Astrocyte (in vitro differentiated cells and primary cell): ENCODE measurements around the gene C12orf43. TPM values are rescaled to one million over a fixed set of nuclear protein-coding genes. Genes with fewer than 3 reads are reported as not detected.

ENCODE experiments used
- DNase-seq: peaks from one replicate; pipeline ENCODE4 v3.0.0-alpha.2; 2010; ENCODE audit warnings: low read depth
- FAIRE-seq: peaks from 2 replicates; lab custom pipeline; 2011; peaks lifted over from hg19 to GRCh38; lab: Jason Lieb, UNC
- H2AFZ ChIP-seq: 2 replicates; pipeline ENCODE4 v1.6.0; 2012; ENCODE audit warnings: low read depth, low read length, inconsistent platforms
- H3K27ac ChIP-seq: 2 replicates; pipeline ENCODE4 v1.5.1; 2011; ENCODE audit warnings: low read depth, low read length, inconsistent platforms
- H3K27me3 ChIP-seq: 2 replicates; pipeline ENCODE4 v1.6.0; 2011; ENCODE audit warnings: low read length, inconsistent platforms; ENCODE audit not compliant: insufficient read depth
- H3K36me3 ChIP-seq: 2 replicates; pipeline ENCODE4 v1.5.1; 2011; ENCODE audit warnings: low read length, inconsistent platforms; ENCODE audit not compliant: insufficient read depth
- H3K4me1 ChIP-seq: 2 replicates; pipeline ENCODE4 v1.5.1; 2011; ENCODE audit warnings: low read length, inconsistent platforms; ENCODE audit not compliant: insufficient read depth
- H3K4me2 ChIP-seq: 2 replicates; pipeline ENCODE4 v1.6.0; 2012; ENCODE audit warnings: low read length, inconsistent platforms
- H3K4me3 ChIP-seq: 2 replicates; pipeline ENCODE4 v1.5.1; 2011; ENCODE audit warnings: low read depth, mild to moderate bottlenecking, low read length, inconsistent platforms; ENCODE audit not compliant: insufficient read depth
- H3K79me2 ChIP-seq: 2 replicates; pipeline ENCODE4 v1.6.0; 2012; ENCODE audit warnings: mild to moderate bottlenecking, low read length, inconsistent platforms; ENCODE audit not compliant: insufficient read depth
- H3K9ac ChIP-seq: 2 replicates; pipeline ENCODE4 v1.6.0; 2012; ENCODE audit warnings: mild to moderate bottlenecking, low read length, inconsistent platforms
- H3K9me3 ChIP-seq: 2 replicates; pipeline ENCODE4 v1.5.1; 2012; ENCODE audit warnings: low read depth, mild to moderate bottlenecking, low read length, inconsistent platforms; ENCODE audit not compliant: insufficient read depth
- H4K20me1 ChIP-seq: 2 replicates; pipeline ENCODE4 v1.6.0; 2012; ENCODE audit warnings: low read length, inconsistent platforms; ENCODE audit not compliant: insufficient read depth
- H3K27ac Mint-ChIP-seq: one replicate; pipeline ENCODE4 v1.8.0; 2021; ENCODE audit warnings: mild to moderate bottlenecking, mixed read lengths; ENCODE audit not compliant: unreplicated experiment
- H3K27me3 Mint-ChIP-seq: one replicate; pipeline ENCODE4 v1.8.0; 2021; ENCODE audit warnings: low read depth, mixed read lengths; ENCODE audit not compliant: unreplicated experiment
- H3K36me3 Mint-ChIP-seq: one replicate; pipeline ENCODE4 v1.8.0; 2021; ENCODE audit warnings: low read depth, mixed read lengths; ENCODE audit not compliant: unreplicated experiment
- H3K4me1 Mint-ChIP-seq: one replicate; pipeline ENCODE4 v1.8.0; 2021; ENCODE audit warnings: low read depth, mixed read lengths; ENCODE audit not compliant: unreplicated experiment
- H3K4me3 Mint-ChIP-seq: one replicate; pipeline ENCODE4 v1.8.0; 2021; ENCODE audit warnings: mild to moderate bottlenecking, moderate library complexity, mixed read lengths; ENCODE audit not compliant: unreplicated experiment
- H3K9me3 Mint-ChIP-seq: one replicate; pipeline ENCODE4 v1.8.0; 2021; ENCODE audit warnings: mild to moderate bottlenecking, mixed read lengths; ENCODE audit not compliant: unreplicated experiment
- CTCF ChIP-seq: IDR thresholded peaks from 2 replicates; pipeline ENCODE4 v1.5.1; 2011; ENCODE audit warnings: low read depth, mild to moderate bottlenecking, inconsistent platforms, low read length, moderate library complexity; ENCODE audit not compliant: insufficient read depth
- EZH2 ChIP-seq: IDR thresholded peaks from 2 replicates; pipeline ENCODE4 v1.6.1; 2012; ENCODE audit warnings: mild to moderate bottlenecking, low read length, inconsistent platforms; ENCODE audit not compliant: insufficient read depth
- total RNA-seq: library from RNA; stranded (reverse); gene quantifications from 2 replicates; pipeline ENCODE4 v1.2.1, GENCODE V29; 2021

The C12orf43 gene
- total RNA-seq, 1 donor from 2014 or later, result 16.2 TPM

DNA sequence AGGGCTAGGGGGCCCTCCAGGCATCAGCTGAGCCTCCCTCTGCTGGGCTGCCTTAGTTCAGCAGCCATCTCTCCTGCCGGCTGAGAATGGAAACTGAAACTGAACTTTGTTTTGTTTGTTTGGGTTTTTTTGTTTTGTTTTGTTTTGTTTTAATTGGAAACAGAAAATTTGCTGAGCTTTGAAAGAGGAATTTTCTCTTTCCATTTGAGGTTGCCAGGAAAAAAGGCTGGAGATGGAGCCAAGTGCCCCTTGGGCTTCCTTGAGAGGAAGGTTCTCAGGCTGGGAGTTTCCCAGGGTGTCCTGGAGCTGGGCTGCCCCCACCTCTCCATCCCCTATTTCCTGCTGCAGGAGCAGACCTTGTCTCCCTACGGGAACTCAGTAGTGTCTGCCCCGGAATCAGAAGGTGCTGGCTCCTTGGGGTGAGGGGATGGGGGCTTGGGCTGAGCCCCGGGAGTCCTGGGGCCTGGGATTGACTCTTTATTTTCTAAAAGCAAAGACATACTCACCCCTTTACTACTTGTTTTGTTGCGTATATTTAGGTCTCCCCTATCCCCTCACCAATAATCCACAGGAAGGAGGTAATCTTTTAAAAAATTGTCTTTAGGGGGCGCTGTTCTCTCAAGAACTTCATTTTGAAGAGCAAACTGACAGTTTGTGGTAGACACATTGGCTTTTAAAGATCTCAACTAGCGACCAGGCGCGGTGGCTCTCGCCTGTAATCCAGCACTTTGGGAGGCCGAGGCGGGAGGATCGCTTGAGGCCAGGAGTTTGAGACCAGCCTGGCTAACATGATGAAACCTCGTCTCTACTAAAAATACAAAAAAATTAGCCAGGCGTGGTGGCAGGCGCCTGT is 44.1 kb upstream of the C12orf43 start:
- H3K4me3 ChIP-seq, result no peak overlapping the region
- Mint-ChIP-seq H3K27me3 (peaks cover 9% of the 10 kb centered on the region), H3K9me3 (no peaks in the 10 kb centered on the region), H3K4me1 (no peaks in the 10 kb centered on the region), H3K36me3 (no peaks in the 10 kb centered on the region), H3K27ac (peak overlapping the region; percentile 87), H3K4me3 (no peak overlapping the region)
- no peaks in the 10 kb centered on the region for H4K20me1 ChIP-seq
- peaks cover 9% of the 10 kb centered on the region for H3K27me3 ChIP-seq
- TF ChIP-seq CTCF (peak; percentile 35), EZH2 (no peak)
- FAIRE-seq, result no peak
- H2AFZ ChIP-seq, result peak overlapping the region; percentile 79
- H3K4me1 ChIP-seq, result no peaks in the 10 kb centered on the region
- peak overlapping the region; percentile 82 for H3K4me2 ChIP-seq
- peak overlapping the region; percentile 60 for H3K9ac ChIP-seq
- no peak overlapping the region for H3K27ac ChIP-seq
- no peaks in the 10 kb centered on the region for H3K36me3 ChIP-seq
- H3K79me2 ChIP-seq, result no peaks in the 10 kb centered on the region
- DNase-seq, result no peak
- no peaks in the 10 kb centered on the region for H3K9me3 ChIP-seq

GRCh38 chr12:121059031-121059898 is 43.0 kb upstream of the C12orf43 start:
- H2AFZ ChIP-seq, result no peak overlapping the region
- Mint-ChIP-seq H3K27ac (peak overlapping the region; percentile 26), H3K36me3 (no peaks in the 10 kb centered on the region), H3K4me1 (no peaks in the 10 kb centered on the region), H3K9me3 (no peaks in the 10 kb centered on the region), H3K4me3 (no peak overlapping the region), H3K27me3 (peaks cover 9% of the 10 kb centered on the region)
- H3K4me1 ChIP-seq, result no peaks in the 10 kb centered on the region
- H3K9me3 ChIP-seq, result no peaks in the 10 kb centered on the region
- no peak overlapping the region for H3K9ac ChIP-seq
- no peak overlapping the region for H3K27ac ChIP-seq
- H3K27me3 ChIP-seq, result peaks cover 9% of the 10 kb centered on the region
- no peaks in the 10 kb centered on the region for H3K36me3 ChIP-seq
- no peak for FAIRE-seq
- no peak overlapping the region for H3K4me2 ChIP-seq
- no peaks in the 10 kb centered on the region for H3K79me2 ChIP-seq
- no peak overlapping the region for H3K4me3 ChIP-seq
- H4K20me1 ChIP-seq, result no peaks in the 10 kb centered on the region
- TF ChIP-seq CTCF (no peak), EZH2 (no peak)
- no peak for DNase-seq
